GM12873 (cell line): ENCODE measurements around the gene CLNK.

Experiments
- CTCF ChIP-seq: IDR thresholded peaks from 2 replicates; pipeline ENCODE4 v1.5.1; 2012; ENCODE audit warnings: low read depth, mild to moderate bottlenecking, moderate library complexity, low read length, control low read depth; ENCODE audit not compliant: insufficient read depth; ENCODE audit errors: missing control alignments

Gene CLNK

GRCh38 chr4:10715696-10716095, 31.1 kb upstream of the CLNK start:
- TF ChIP-seq CTCF: no peak

GRCh38 chr4:10715135-10715534, 30.6 kb upstream of the CLNK start:
- no peak for TF ChIP-seq CTCF

GRCh38 chr4:10713591-10713990, 29.0 kb upstream of the CLNK start:
- TF ChIP-seq CTCF: no peak

- no peak for TF ChIP-seq CTCF
Observed at GRCh38 chr4:10706236-10706635, 21.7 kb upstream of the CLNK start.

- TF ChIP-seq CTCF: no peak
Observed at GRCh38 chr4:10704430-10704810, 19.9 kb upstream of the CLNK start.

- TF ChIP-seq CTCF: no peak
Observed at GRCh38 chr4:10703766-10704429, 19.3 kb upstream of the CLNK start.

GRCh38 chr4:10703156-10703555, 18.6 kb upstream of the CLNK start:
- no peak for TF ChIP-seq CTCF
